Erythroblast (primary cell): ENCODE results near the gene CYS1.

ENCODE experiments used
- DNase-seq, 2 experiments: peaks; one replicate each; lab custom pipeline; 2025; lab: John Stamatoyannopoulos, UW
- GATA1 ChIP-seq: IDR thresholded peaks from 2 replicates; pipeline ENCODE4 v1.6.1; 2011; ENCODE audit warnings: low read depth, mild to moderate bottlenecking, control low read depth, low read length, moderate library complexity
- POLR2A ChIP-seq: IDR thresholded peaks from 2 replicates; pipeline ENCODE4 v1.6.1; 2011; ENCODE audit warnings: mild to moderate bottlenecking, low read length

Gene CYS1

DNA sequence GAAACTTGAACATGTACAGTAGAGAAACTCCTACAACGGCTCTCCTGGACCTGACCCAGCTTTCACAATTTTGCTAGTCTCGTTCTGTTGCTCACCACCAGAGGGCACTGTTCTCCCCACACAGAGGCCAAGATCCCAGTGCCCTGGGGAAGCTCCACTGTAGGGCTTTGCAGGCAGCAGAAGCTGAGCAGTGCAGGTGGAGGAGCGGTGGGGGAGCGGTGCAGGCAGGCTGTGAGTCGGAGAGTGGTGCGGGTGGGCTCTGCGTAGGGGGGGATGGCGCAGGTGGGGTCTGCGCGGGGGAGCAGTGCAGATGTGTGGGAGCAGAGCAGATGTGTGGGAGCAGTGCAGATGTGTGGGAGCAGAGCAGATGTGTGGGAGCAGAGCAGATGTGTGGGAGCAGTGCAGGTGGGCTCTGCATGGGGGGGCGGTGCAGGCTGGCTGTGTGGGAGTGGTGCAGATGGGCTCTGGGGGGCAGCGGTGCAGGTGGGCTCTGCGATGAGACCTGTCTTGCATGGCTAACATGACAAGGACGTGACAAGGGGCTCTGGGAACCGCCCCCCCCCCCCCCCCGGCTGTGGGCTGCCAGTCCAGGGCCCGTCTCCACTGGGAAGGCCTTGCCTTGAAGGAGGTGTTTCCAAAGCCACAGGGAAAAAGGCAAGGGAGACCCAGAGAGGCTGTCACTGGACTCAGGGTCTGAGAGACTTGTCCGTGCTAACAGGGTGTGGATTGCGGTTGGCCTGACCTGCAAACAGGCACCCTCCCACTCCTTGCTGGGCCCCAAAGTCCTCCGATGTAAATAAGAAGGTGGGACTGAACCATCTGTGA, 7.3 kb downstream of the CYS1 start:
- TF ChIP-seq POLR2A (no peak), GATA1 (no peak)
- DNase-seq, result peak; percentile 82 to 90

DNA sequence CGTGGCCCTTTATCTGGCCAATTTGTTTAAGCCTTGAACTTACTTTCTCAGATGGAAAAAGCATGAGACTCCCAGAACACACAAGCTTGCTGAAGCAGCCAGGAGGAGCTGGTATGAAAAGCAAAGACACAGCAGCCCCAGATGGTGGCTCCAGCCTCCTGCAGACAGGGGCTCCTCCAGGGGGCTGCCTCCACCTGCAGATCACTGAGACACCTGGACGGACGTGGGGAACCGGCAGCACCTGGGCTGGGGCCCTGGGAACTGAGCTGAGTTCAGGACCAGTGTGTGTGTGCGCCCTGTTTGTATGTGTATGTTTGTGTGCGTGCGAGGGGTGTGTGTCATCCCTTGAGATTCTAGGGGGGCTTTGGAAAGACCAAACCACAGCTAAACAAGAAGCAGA, 8.6 kb downstream of the CYS1 start:
- no peak for TF ChIP-seq GATA1
- no peak for TF ChIP-seq POLR2A
- DNase-seq, result no peak

DNA sequence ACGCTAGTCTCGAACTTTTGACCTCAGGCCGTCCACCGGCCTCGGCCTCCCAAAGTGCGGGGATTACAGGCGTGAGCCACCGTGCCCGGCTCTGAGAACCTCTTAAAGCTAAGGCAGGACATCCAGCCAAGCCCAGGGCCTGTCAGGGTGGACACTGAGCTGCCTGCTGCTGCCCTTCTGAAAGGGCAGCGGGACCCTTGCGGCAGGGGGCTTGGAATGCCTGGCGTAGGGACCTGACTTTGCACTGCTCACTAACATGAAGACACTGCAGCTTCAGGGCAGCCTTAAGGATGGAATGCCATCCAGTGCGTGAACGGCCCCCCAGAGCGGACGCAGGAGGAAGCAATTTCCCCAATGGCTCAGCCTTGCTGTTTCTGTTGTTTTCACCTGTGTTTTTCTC, 9.0 kb downstream of the CYS1 start:
- DNase-seq, result no peak
- TF ChIP-seq GATA1 (no peak), POLR2A (no peak)

DNA sequence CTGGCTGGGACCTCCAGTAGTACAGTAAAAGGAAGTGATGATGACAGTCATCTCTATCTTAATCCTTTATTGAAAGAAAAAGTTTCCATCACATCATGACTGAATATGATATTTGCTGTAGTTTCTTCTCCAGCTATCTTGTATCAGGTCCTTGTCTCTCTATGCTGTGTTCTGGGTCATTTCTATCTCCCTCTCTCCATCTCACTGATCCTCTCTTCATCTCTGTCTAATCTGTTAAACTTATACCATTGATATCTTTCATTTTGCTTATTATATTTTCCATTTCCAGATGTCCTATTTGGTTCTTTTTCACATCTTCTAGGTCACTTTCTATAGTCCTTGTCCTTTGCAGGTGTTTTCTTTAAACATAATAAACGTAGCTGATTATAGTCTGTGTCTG, 12.3 kb downstream of the CYS1 start:
- DNase-seq, result no peak
- no peak for TF ChIP-seq GATA1
- no peak for TF ChIP-seq POLR2A

DNA sequence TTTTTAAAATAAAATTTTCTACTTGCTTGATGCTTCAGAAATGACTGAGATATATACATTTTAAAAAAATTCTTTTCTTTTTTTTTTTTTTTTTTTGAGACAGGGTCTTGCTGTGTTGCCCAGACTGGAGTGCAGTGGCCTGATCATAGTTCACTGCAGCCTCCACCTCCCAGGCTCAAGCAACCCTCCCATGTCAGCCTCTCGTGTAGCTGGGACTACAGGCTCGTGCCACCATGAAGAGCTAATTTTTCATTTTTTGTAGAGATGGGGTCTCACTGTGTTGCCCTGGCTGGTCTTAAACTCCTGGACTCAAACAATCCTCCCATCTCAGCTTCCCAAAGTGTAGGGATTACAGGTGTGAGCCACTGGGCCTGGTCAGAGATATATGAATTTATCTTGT, 12.9 kb downstream of the CYS1 start:
- DNase-seq, result no peak
- TF ChIP-seq POLR2A, result no peak
- no peak for TF ChIP-seq GATA1

DNA sequence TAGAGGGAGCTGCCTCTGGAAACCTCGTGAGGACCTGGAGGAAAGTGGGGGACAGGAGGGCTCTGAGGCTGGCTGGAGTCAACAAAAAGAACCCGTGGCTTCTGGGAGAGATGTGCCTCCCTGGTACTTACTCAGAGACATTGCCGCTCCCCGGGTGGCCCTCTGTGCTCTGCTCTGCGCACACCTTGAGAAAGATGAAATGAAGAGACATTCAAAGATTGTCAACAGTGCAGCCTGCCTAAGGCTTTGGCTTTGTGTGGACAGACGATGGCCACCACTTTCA, 14.5 kb downstream of the CYS1 start:
- TF ChIP-seq POLR2A, result no peak
- no peak for TF ChIP-seq GATA1
- no peak for DNase-seq

DNA sequence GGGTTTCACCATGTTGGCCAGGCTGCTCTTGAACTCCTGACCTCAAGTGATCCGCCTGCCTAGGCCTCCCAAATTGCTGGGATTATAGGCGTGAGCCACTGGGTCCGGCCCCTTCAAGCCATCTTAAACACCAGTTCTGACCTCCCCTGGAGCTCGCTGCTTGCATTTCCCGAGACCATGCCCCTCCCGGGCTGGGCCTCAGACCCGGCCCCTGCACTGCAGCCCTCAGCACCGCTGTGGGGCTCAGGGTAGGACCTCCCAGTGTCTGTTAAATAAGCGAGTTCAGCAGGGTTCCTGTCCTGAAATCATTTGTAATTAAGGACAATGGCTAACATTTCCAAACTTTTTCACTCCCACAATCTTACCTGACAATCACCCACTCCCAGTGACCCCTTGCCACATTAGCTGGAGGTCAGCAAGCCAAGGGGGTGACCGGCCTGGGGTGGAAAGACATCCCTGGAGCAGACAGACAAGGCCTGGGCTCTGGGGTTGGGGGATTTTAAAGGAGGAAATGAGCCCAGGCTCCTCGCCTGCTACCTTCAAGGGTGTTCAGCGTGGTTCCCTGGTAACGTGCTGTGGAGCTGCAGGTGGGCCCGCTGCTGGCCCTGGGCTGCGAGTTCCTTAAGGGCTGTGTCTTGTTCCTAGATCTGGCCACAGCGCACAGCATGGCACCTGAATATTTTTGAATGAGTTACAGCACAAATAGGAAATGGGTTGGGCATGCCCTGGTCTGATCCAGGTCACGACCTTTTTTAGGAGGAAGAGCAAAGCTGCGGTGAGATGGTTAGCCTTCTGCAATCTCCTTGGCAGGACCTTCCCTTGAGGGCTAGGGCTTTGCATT, 15.1 kb downstream of the CYS1 start:
- no peak for DNase-seq
- TF ChIP-seq POLR2A (no peak), GATA1 (no peak)

DNA sequence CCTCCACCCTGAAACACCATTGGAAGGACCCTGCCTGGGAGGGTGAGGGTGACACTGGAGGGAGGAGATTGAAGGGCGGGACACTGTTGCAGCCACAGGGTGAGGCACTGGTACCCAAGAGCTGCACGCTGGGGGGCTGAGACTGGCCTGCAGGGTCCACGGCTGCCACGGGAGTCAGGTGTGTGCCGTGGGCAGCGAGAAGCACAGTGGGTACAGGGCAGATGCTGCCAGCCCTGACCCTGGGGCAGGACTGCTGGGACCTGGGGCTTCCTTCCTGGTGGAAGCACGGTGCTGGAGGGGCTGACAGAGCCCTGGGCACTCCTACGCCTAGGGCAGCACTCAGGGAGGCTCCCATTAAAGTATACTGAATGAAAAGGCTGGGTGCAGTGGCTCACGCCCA, 16.6 kb downstream of the CYS1 start:
- TF ChIP-seq POLR2A, result no peak
- no peak for TF ChIP-seq GATA1
- DNase-seq, result no peak

DNA sequence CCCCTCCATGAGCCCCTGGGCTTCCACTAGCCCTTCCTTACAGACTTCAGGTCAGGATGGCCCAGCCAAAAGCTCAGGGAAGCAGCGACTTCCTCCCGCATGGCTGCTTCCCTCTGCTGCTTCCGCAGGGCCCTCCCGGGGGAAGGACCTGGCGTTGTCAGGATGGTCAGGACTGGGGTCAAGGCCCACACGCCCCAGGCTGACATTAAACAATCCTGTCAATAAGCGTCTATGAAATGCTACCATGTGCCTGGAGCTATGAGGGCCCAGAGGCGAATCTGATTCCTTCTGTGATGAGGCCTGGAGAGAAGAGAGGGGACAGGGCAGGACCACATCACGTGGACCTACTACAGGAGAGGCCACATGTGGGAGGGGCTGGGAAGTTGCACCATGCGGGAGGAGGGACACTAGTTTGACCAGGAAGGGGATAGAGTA, 17.3 kb downstream of the CYS1 start:
- TF ChIP-seq POLR2A (no peak), GATA1 (no peak)
- no peak for DNase-seq

DNA sequence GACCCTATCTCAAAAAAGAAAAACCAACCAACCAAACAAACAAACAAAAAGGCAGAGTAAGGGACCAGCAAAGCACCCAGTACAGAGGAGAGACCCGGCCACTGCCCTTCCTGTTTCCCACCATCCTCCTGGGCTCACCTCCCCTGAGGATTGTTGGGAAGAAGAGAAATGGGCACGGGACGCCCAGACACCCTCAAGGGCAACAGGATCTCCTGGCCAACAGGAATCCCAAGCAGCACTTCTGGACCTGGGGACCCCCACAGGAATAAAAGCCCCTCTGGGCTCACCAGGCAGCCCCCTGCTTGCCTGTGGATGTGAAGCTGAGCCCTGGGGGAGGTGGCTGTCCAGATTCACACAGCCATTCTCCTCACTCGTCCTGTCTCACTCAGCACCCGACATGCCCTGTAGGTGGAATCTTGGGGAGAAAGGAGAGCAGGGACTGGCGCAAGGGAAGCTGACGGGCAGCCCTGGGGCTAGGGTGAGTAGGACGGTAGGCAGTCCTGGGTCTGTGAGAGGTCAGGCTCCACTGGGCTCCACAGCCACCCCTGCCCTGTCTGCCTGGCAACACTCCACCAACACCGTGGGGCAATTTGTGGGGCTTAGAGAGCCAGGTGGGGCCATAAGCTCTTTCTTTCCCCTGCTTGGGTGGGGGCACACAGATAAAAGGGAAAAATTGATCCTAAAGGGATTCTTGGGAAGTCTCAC, 18.8 kb downstream of the CYS1 start:
- TF ChIP-seq GATA1 (no peak), POLR2A (no peak)
- DNase-seq, result no peak

DNA sequence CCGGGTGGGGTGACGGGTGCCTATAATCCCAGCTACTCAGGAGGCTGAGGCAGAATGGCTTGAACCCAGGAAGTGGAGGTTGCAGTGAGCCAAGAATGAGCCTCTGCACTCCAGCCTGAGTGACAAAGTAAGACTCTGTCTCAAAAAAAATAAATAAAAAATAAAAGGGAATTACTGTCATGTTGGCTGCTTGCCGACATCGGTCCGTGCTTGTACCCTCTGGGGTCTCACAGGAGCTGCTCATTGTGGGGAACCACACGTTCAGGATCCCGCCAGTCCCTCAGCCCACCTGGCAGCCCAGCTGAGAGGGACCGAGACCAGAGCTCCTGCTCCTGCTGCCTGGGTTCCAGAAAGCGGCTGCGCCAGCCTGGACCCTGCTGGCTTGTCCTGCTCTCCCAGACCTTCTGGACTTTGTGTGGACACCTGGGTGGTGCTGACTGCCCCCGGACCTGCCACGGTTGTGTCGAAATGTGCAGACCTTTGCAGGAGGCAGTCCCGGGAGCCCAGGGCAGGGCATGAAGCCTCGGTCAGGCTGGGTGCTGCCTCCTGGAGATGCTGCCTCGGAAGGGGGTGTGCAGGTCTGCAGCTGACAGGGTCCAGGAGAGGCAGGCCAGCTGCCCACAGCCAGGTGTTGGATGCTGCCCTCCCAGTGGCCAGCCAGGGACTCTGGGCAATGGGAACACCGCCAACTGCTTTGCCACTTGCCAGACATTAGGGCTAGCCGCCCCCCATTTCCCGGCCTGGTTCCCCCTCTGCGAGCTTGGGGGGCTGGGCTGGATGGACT, 20.5 kb downstream of the CYS1 start:
- TF ChIP-seq POLR2A (no peak), GATA1 (no peak)
- DNase-seq, result no peak

DNA sequence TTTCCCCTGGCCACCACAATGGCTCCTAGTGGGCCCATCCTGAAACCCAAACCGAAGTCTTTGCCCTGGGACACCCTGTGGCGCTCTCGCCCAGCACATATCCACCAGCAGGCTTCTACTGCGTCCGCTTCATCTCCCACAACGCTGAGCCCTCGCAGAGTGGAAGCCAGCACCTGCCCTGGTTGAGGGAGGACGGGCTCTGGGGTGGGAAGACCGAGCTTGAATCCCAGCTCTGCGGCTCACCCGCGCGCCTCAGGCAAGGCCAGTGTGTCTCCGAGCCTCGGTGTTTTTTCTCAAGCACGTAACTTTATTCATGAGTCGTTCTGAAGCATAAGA, 21.2 kb downstream of the CYS1 start:
- no peak for DNase-seq
- TF ChIP-seq GATA1, result no peak
- no peak for TF ChIP-seq POLR2A

DNA sequence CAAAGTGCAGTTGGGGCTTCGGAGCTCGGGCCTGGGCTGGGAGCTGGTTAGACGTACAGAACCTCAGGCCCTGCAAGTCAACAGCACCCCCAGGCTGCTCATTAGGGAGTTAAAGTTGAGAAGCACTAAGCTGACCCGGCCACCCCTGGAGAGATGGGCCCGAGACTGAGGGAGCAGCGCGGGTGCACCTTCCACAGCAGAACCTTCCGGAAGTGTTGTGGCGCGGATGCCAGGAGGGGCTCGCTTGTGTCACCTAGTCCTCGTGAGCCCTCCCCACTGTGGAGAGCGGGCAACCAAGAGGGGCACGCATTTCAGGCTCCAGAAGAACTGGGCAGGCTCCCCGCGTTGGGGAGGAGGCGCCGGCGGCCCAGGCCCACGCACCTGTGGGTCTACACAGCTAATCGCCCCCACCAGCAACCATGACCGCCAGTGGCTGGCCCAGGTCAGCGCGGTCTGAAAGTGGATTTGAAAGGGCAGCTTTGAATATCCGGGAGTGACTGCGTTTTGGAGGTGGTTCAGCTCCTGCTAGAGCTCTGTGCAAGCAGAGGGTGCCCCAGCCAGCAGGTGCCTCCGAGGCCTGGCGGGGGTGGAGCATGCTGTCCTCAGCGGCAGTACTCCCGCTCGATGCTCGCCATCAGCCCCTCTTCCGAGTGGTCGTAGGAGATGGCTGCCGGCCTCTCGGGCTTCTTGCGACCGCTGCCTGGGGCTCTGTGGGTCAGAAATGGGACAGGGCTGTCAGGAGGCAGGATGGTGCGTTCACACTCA, 21.8 kb downstream of the CYS1 start:
- TF ChIP-seq GATA1 (no peak), POLR2A (no peak)
- peak; percentile 18 to 22 for DNase-seq
